Measurements from ENCODE around the gene PTGR3.

Gene PTGR3

GRCh38 chr18:75165926-75166325 lies 43.0 kb downstream of the PTGR3 start:
- CTCF ChIA-PET = no interaction called here
- H3K27ac ChIP-seq (ENCODE audit: extremely low read depth, low read depth, low read length) = no peak overlapping the region

GRCh38 chr18:75164479-75164878 lies 44.5 kb downstream of the PTGR3 start:
- H3K27ac ChIP-seq (ENCODE audit: extremely low read depth, low read depth, low read length) = no peak overlapping the region
- H3K9me3 ChIP-seq (ENCODE audit: control insufficient read depth, insufficient read depth, low read depth, low read length) = no peaks in the 10 kb centered on the region
- ChIA-PET POLR2A (no interaction called here), CTCF (interaction anchor here (0.6 kb wide), 1 partner anchor 45 kb away, joined by 5 read pairs; no protein-coding TSS in a partner anchor)
- no peak overlapping the region for H3K4me3 ChIP-seq (ENCODE audit: low read depth, low read length)
- H3K4me1 ChIP-seq (ENCODE audit: control insufficient read depth, insufficient read depth, low read length) = no peaks in the 10 kb centered on the region
- no peaks in the 10 kb centered on the region for H3K36me3 ChIP-seq (ENCODE audit: control insufficient read depth in 2 of 2, insufficient read depth in 1 of 2, low read length in 2 of 2)
- TF ChIP-seq PRDM10 (tag by site-specific recombination; IDR thresholded peaks at IDR 0.05) (no peak), ZNF645 (tag by site-specific recombination; IDR thresholded peaks at IDR 0.05) (no peak), GLI2 (tag by site-specific recombination; IDR thresholded peaks at IDR 0.05; ENCODE audit: borderline replicate concordance, low read depth) (no peak), SCRT1 (tag by site-specific recombination; IDR thresholded peaks at IDR 0.05; ENCODE audit: borderline replicate concordance) (no peak), ZNF26 (tag by site-specific recombination; IDR thresholded peaks at IDR 0.05) (no peak), OVOL3 (tag by site-specific recombination; IDR thresholded peaks at IDR 0.05) (no peak), ZBTB6 (tag by site-specific recombination; IDR thresholded peaks at IDR 0.05) (no peak), ZNF510 (tag by site-specific recombination; IDR thresholded peaks at IDR 0.05; ENCODE audit: insufficient replicate concordance) (no peak)

More at GRCh38 chr18:75165926-75166325, 43.0 kb downstream of the PTGR3 start:
- POLR2A ChIA-PET = no interaction called here
- Histone ChIP-seq H3K36me3 (ENCODE audit: control insufficient read depth in 2 of 2, insufficient read depth in 1 of 2, low read length in 2 of 2) (no peaks in the 10 kb centered on the region), H3K4me1 (ENCODE audit: control insufficient read depth, insufficient read depth, low read length) (no peaks in the 10 kb centered on the region), H3K4me3 (ENCODE audit: low read depth, low read length) (no peak overlapping the region), H3K9me3 (ENCODE audit: control insufficient read depth, insufficient read depth, low read depth, low read length) (no peaks in the 10 kb centered on the region)
- no peak for TF ChIP-seq PRDM6 (tag by site-specific recombination; IDR thresholded peaks at IDR 0.05)

- TF ChIP-seq SETDB1 (IDR thresholded peaks at IDR 0.05; ENCODE audit: insufficient read length, low read length) (no peak), ZNF19 (tag by site-specific recombination; IDR thresholded peaks at IDR 0.05; ENCODE audit: low read depth) (no peak)
- ChIA-PET CTCF (no interaction called here), POLR2A (no interaction called here)
- no peaks in the 10 kb centered on the region for H3K4me1 ChIP-seq (ENCODE audit: control insufficient read depth, insufficient read depth, low read length)
- H3K9me3 ChIP-seq (ENCODE audit: control insufficient read depth, insufficient read depth, low read depth, low read length) = no peaks in the 10 kb centered on the region
- no peak overlapping the region for H3K27ac ChIP-seq (ENCODE audit: extremely low read depth, low read depth, low read length)
- H3K36me3 ChIP-seq (ENCODE audit: control insufficient read depth in 2 of 2, insufficient read depth in 1 of 2, low read length in 2 of 2) = no peaks in the 10 kb centered on the region
- no peak overlapping the region for H3K4me3 ChIP-seq (ENCODE audit: low read depth, low read length)
These were observed 45.2 kb downstream of the PTGR3 start for GRCh38 chr18:75163736-75164135.
